ENCODE data around the gene SLC16A11.
"Not testable (repeated sequence)": the region's sequence is repeated elsewhere in the genome, so short reads cannot be mapped to it uniquely, and the experiment has no call there.

The SLC16A11 gene

DNA sequence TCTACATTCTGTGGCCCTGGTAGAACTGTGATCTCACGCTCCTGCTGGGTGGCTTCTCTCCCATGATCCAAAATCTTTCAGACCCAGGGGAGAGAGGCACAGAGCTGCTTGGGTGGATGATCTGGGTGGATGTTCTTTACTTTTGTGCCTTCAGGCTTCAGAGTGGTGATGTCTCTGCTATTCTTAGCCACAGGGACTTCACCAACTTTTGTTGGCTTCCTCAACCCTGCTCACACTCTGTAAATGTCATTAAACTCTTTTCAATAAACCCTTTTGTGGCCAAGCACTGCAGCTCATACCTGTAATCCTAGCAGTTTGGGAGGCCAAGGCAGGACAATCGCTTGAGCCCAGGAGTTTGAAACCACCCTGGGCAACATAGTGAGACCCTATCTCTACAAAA is 28.5 kb upstream of the SLC16A11 start:
- H3K4me3 Mint-ChIP-seq, result no peak overlapping the region
- DNase-seq (ENCODE audit: low spot score), result no peak
- no peak overlapping the region for H3K27ac Mint-ChIP-seq
- no peaks in the 10 kb centered on the region for H3K36me3 Mint-ChIP-seq (ENCODE audit: low read depth)
- peaks cover 4% of the 10 kb centered on the region for H3K27me3 Mint-ChIP-seq (ENCODE audit: low read depth)
- H3K4me1 Mint-ChIP-seq (ENCODE audit: low read depth), result no peaks in the 10 kb centered on the region
- H3K9me3 Mint-ChIP-seq, result peaks cover 10% of the 10 kb centered on the region

DNA sequence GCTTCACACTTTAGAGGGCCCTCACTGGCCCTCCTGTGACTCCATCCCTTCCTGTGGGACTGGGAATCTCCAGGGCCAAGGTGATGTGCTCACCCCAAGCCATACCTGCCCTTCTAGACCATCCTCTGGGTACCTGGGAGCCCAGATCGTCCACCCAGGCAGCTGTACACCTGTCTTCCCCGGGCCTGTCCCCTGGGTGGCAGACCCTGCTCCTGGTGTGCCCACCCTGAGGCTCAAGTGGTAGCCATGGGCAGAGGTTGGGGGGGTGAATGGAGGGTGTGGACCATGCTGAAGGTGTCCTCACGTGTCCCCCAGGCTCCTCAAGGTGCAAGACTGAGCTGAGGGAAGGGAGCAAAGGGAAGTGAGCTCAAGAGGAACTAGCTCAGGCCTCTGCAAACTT is 26.8 kb upstream of the SLC16A11 start:
- Mint-ChIP-seq H3K27me3 (ENCODE audit: low read depth) (peaks cover 4% of the 10 kb centered on the region), H3K4me3 (no peak overlapping the region), H3K27ac (no peak overlapping the region), H3K4me1 (ENCODE audit: low read depth) (no peaks in the 10 kb centered on the region), H3K36me3 (ENCODE audit: low read depth) (no peaks in the 10 kb centered on the region), H3K9me3 (peaks cover 10% of the 10 kb centered on the region)
- DNase-seq (ENCODE audit: low spot score), result no peak

DNA sequence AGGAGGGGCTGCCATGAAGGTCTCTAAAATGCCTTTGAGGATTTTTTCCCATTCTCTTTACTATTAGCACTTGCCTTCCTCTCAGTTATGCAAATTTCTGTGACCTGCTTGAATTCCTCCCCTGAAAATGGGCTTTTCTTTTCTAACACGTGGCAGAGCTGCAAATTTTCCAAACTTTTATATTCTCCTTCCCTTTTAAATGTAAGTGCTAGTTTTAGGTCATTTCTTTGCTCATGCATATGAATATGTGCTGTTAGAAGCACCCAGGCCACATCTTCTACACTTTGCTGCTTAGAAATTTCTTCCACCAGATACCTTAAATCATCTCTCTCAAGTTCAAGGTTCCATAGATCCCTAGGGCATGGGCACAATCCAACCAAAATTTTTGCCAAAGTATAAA is 24.4 kb upstream of the SLC16A11 start:
- Mint-ChIP-seq H3K27ac (no peak overlapping the region), H3K4me1 (ENCODE audit: low read depth) (no peaks in the 10 kb centered on the region), H3K27me3 (ENCODE audit: low read depth) (peaks cover 7% of the 10 kb centered on the region), H3K9me3 (peaks cover 10% of the 10 kb centered on the region), H3K4me3 (no peak overlapping the region), H3K36me3 (ENCODE audit: low read depth) (no peaks in the 10 kb centered on the region)
- DNase-seq (ENCODE audit: low spot score), result no peak

DNA sequence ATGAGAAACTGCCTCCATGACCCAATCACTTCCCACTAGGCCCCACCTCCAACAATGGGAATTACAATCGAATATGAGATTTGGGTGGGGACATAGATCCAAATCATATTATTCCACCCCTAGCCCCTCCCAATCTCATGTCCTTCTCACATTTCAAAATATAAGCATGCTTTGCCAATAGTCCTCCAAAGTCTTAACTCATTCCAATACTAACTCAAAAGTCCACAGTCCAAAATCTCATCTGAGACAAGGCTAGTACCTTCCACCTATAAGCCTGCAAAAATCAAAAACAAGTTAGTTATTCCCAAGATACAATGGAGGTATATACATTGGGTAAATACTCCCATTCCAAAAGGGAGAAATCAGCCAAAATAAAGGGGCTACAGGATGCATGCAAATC is 23.3 kb upstream of the SLC16A11 start:
- Mint-ChIP-seq H3K27ac (no peak overlapping the region), H3K9me3 (peaks cover 10% of the 10 kb centered on the region), H3K4me1 (ENCODE audit: low read depth) (no peaks in the 10 kb centered on the region), H3K4me3 (no peak overlapping the region), H3K27me3 (ENCODE audit: low read depth) (peaks cover 7% of the 10 kb centered on the region), H3K36me3 (ENCODE audit: low read depth) (no peaks in the 10 kb centered on the region)
- DNase-seq (ENCODE audit: low spot score), result no peak

DNA sequence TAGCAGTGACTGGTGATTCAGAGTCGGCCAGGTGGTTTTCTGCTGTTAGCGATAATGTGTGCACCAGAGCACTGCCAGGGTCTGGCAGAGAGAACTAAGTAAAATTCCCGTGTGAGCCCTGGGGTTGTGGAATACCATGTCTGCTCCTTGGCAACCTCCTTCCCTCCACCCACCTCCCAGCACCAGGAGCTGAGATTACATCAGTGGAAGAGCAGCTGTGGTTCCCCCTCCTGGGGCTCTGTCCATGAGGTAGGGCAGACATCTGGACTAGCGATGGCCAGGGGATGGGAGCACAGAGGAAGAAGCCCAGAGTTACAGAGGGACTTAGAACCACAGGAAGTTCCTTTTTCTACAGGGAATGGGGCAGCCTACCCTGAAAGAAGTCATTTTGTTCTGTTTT is 20.4 kb upstream of the SLC16A11 start:
- Mint-ChIP-seq H3K27me3 (ENCODE audit: low read depth) (peaks cover 3% of the 10 kb centered on the region), H3K27ac (no peak overlapping the region), H3K4me3 (no peak overlapping the region), H3K36me3 (ENCODE audit: low read depth) (no peaks in the 10 kb centered on the region), H3K4me1 (ENCODE audit: low read depth) (peaks cover 2% of the 10 kb centered on the region), H3K9me3 (peaks cover 10% of the 10 kb centered on the region)
- DNase-seq (ENCODE audit: low spot score), result no peak

DNA sequence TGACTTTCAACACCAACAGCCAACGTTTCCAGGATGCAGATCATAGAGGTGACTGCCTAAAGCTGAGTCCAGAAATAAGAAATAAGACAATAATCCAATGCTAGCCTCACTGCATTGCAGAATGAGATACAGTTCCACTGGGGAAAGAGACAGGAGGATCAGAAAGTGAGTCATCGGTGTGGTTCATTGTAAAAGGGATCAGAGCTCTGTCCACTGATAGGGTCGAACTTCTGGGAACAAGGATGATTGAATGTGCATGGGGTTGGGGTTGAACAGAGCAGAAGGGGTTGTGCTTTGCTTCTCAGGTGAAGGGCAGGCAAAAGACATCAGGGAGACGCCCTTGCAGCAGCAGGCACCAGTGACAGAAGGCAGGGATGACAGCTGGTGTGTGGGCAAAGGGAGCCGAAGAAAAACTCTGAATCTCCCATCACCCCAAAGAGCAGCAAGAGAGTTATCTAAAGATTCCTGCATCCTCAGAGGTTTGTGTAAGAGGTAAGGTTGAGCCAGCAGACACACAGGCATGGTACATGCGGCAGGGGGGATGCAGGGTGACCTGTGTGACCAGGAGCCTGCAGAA is 19.7 kb upstream of the SLC16A11 start:
- H3K27me3 Mint-ChIP-seq (ENCODE audit: low read depth), result peaks cover 3% of the 10 kb centered on the region
- no peaks in the 10 kb centered on the region for H3K36me3 Mint-ChIP-seq (ENCODE audit: low read depth)
- H3K4me3 Mint-ChIP-seq, result no peak overlapping the region
- no peak overlapping the region for H3K27ac Mint-ChIP-seq
- no peak for DNase-seq (ENCODE audit: low spot score)
- peaks cover 2% of the 10 kb centered on the region for H3K4me1 Mint-ChIP-seq (ENCODE audit: low read depth)
- H3K9me3 Mint-ChIP-seq, result peaks cover 5% of the 10 kb centered on the region

DNA sequence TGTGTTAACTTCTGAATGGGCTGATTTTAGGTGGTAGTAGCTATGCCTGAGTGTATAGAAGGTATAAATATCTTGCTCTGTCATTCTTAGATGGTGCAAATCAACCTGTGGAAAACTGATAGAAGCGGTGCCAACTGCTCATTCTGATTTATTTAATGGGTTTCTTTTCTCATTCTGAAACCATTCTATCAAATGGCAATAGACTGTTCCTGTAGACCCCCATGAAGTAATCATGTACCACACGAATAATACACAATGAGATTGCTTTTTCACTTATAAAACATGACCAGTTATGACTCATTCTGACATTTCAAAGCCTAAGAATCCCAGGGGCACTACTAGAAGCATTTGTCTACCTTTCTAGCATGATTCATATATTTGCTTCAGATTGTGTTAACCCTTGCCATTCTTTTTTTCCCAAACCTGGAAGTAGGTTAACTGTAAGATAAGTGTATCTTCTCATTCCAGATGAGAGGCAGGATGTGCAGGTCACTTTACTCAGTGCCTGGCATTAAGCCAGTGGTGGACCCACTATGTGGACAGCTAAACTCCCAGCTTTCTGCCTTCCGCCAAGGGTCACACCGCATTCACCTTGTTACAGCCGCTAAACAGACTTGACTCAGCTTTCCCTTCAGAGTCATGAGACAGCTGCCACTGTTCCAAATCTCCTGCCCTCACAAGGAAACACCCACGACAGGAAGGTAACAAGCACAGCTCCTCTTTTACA is 16.4 kb upstream of the SLC16A11 start:
- DNase-seq (ENCODE audit: low spot score), result peak; percentile 46
- no peak overlapping the region for H3K27ac Mint-ChIP-seq
- H3K4me1 Mint-ChIP-seq (ENCODE audit: low read depth), result peaks cover 2% of the 10 kb centered on the region
- no peaks in the 10 kb centered on the region for H3K36me3 Mint-ChIP-seq (ENCODE audit: low read depth)
- H3K4me3 Mint-ChIP-seq, result no peak overlapping the region
- peaks cover 3% of the 10 kb centered on the region for H3K27me3 Mint-ChIP-seq (ENCODE audit: low read depth)
- no peaks in the 10 kb centered on the region for H3K9me3 Mint-ChIP-seq

DNA sequence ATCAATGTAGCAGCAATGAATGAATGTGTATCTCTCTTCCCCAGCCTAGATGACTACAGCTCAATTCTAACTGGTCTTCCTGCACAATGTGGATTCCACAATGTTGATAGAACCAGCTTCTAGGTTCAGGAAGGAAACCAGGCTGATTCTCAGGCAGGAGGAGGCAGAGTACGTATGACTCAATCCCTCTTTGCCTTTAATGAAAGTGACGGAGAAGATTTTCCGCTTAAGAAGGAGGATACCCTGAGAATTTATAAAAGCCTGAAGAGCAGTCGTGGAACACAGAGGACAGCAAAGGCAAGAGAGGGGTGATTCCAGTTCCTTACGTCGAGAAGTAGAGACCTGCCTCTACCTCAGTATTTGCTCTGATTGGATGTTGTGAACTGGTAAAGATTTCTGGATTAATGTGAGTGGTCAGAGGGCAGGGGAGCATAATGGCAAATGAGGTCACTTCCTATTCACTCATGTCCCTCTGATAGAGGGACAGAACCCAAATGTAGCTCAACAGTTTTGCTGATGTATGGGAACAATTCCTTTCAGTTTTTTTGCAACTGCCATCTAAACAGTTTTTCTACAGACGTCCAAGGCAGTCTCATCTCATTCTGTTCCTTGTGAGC is 15.0 kb upstream of the SLC16A11 start:
- Mint-ChIP-seq H3K27me3 (ENCODE audit: low read depth) (peaks cover 3% of the 10 kb centered on the region), H3K9me3 (no peaks in the 10 kb centered on the region), H3K4me3 (no peak overlapping the region), H3K4me1 (ENCODE audit: low read depth) (peaks cover 2% of the 10 kb centered on the region), H3K27ac (no peak overlapping the region), H3K36me3 (ENCODE audit: low read depth) (no peaks in the 10 kb centered on the region)
- no peak for DNase-seq (ENCODE audit: low spot score)

DNA sequence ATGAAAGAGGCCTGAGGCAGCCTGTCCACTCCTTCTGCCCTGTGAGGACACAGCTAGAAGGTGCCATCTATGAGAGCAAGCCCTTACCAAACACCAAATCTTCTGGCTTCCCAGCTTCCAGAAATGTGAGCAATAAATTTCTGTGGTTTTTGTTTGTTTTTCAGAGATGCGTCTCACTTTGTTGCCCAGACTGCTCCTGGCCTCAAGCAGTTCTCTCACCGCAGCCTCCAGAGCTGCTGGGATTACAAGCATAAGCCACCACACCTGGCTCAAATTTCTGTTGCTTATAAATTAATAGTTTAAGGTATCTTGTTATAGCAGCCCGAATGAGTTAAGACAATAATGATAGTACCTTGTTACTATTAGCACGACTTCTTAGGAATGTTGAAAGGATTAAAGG is 12.5 kb upstream of the SLC16A11 start:
- no peaks in the 10 kb centered on the region for H3K36me3 Mint-ChIP-seq (ENCODE audit: low read depth)
- no peak overlapping the region for H3K4me3 Mint-ChIP-seq
- H3K27ac Mint-ChIP-seq, result no peak overlapping the region
- DNase-seq (ENCODE audit: low spot score), result no peak
- H3K27me3 Mint-ChIP-seq (ENCODE audit: low read depth), result no peaks in the 10 kb centered on the region
- no peaks in the 10 kb centered on the region for H3K9me3 Mint-ChIP-seq
- peaks cover 3% of the 10 kb centered on the region for H3K4me1 Mint-ChIP-seq (ENCODE audit: low read depth)

DNA sequence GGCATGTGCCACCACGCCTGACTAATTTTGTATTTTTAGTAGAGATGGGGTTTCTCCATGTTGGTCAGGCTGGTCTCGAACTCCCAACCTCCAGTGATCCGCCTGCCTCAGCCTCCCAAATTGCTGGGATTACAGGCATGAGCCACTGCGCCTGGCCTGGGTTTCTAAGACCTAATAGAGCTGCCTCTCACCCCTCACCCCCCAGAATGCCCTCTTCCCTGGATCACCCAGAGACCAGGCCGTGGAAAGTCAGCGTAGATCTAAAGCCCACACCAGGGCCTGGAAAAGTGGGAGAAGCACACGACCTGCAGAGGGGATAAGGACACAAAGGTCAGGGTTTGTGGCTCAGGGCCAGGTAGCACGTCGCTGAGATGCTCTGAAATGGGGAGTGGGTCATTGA is 6.7 kb upstream of the SLC16A11 start:
- H3K9me3 Mint-ChIP-seq; H3K4me3 Mint-ChIP-seq; DNase-seq (ENCODE audit: low spot score); H3K27me3 Mint-ChIP-seq (ENCODE audit: low read depth); H3K27ac Mint-ChIP-seq; H3K36me3 Mint-ChIP-seq (ENCODE audit: low read depth): not testable (repeated sequence)
- H3K4me1 Mint-ChIP-seq (ENCODE audit: low read depth), result peaks cover 18% of the 10 kb centered on the region

DNA sequence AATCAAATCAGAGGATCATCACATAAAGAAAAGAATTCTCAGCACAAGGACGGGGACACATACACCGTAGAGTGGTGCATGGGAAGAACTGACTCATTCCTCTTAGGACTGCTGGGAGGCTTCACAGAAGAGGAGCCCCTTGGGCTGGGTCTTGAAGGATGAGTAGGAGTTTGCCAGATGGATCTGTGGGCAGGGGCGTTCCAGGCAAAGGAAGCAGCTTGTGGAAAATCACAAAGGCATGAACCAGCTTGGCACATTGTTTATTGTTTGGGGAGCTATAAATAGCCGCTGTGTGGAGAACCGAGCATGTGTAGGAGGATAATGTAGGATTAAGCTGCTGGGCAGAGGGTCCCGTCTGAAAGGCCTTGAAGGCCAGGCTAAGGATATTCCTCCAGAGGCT is 5.1 kb upstream of the SLC16A11 start:
- H3K4me3 Mint-ChIP-seq, result no peak overlapping the region
- no peaks in the 10 kb centered on the region for H3K9me3 Mint-ChIP-seq
- no peaks in the 10 kb centered on the region for H3K36me3 Mint-ChIP-seq (ENCODE audit: low read depth)
- peaks cover 16% of the 10 kb centered on the region for H3K27me3 Mint-ChIP-seq (ENCODE audit: low read depth)
- no peak for DNase-seq (ENCODE audit: low spot score)
- H3K4me1 Mint-ChIP-seq (ENCODE audit: low read depth), result peaks cover 18% of the 10 kb centered on the region
- H3K27ac Mint-ChIP-seq, result no peak overlapping the region

DNA sequence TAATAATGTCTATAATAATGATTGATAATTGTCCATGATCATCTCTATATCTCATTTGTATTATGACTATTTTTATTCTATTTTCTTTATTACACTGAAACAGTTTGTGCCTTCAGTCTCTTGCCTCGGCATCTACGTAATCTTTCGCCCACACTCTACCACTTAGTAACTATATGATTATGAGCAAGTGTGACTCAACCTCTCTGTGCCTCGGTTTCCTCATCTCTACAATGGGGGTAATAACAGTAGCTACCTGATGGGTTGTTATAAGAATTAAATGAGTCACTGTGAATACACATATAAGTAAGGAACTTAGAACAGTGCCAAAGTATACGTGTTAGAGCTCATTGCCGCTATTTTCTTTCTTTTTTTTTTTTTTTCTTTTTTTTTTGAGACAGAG is 3.7 kb upstream of the SLC16A11 start:
- DNase-seq (ENCODE audit: low spot score), result no peak
- H3K27ac Mint-ChIP-seq, result no peak overlapping the region
- H3K27me3 Mint-ChIP-seq (ENCODE audit: low read depth), result peaks cover 22% of the 10 kb centered on the region
- no peaks in the 10 kb centered on the region for H3K36me3 Mint-ChIP-seq (ENCODE audit: low read depth)
- H3K4me1 Mint-ChIP-seq (ENCODE audit: low read depth), result peaks cover 20% of the 10 kb centered on the region
- no peaks in the 10 kb centered on the region for H3K9me3 Mint-ChIP-seq
- peak overlapping the region; percentile 50 for H3K4me3 Mint-ChIP-seq

DNA sequence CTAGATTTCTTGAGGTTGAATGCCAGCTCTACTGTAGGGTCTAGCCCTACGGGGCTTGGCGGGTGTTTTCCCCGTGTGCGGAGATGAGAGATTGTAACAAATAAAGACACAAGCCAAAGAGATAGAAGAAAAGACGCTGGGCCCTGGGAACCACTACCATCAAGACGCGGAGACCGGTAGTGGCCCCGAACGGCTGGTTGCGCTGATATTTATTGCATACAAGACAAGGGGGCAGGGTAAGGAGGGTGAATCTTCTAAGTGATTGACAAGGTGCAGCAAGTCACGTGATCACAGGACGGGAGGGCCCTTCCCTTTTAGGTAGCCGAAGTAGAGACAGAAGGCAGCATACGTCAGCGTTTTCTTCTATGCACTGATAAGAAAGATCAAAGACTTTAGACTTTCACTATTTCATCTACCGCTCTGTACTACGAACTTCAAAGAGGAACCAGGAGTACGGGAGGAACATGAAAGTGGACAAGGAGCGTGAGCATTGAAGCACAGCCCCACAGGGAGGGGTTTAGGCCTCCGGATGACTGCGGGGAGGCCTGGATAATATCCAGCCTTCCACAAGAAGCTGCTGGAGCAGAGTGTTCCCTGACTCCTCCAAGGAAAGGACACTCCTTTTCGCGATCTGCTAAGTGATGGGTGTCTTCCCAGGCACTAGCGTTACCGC is 3.0 kb upstream of the SLC16A11 start:
- Mint-ChIP-seq H3K27ac (peak overlapping the region; percentile 65), H3K27me3 (ENCODE audit: low read depth) (peaks cover 25% of the 10 kb centered on the region), H3K4me3 (peak overlapping the region; percentile 74), H3K4me1 (ENCODE audit: low read depth) (peaks cover 19% of the 10 kb centered on the region)
- H3K36me3 Mint-ChIP-seq (ENCODE audit: low read depth); H3K9me3 Mint-ChIP-seq: not testable (repeated sequence)
- peak; percentile 78 for DNase-seq (ENCODE audit: low spot score)

DNA sequence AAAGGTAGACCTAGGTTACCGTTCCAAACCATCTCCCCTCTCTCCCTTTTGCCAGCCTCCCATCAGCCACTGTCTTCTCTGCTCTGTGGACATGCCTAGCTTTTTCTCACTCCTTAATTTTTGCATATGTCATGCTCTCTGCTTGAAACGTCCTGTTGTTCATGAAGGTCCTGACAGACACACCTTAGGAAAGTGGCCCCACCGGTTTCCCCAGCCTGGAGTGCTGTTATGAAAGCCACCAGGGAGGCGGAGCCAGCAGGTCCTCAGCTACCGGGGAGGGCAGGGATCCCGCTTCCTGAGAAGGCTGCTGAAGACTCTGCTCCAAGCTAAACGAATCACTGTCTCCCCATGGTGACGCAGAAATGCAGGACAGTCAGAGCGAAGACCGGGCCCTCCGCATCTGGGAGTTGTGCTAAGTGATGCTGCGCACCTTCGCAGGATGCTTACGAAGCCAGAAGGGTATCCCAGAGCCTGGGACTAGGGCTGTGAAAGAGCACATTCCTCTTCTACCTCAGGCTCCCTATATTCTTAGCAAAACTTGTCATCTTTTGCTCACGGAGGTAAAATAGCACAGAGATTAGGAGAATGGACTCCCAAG is 2.3 kb upstream of the SLC16A11 start:
- peak; percentile 38 for DNase-seq (ENCODE audit: low spot score)
- H3K27ac Mint-ChIP-seq, result peak overlapping the region; percentile 65
- peaks cover 18% of the 10 kb centered on the region for H3K4me1 Mint-ChIP-seq (ENCODE audit: low read depth)
- no peaks in the 10 kb centered on the region for H3K36me3 Mint-ChIP-seq (ENCODE audit: low read depth)
- H3K27me3 Mint-ChIP-seq (ENCODE audit: low read depth), result peaks cover 29% of the 10 kb centered on the region
- peak overlapping the region; percentile 74 for H3K4me3 Mint-ChIP-seq
- H3K9me3 Mint-ChIP-seq, result no peaks in the 10 kb centered on the region
